Purkinje cell (primary cell): ENCODE results near the gene PELO. TPM values are rescaled to one million over a fixed set of nuclear protein-coding genes. Genes with fewer than 3 reads are reported as not detected.

Experiments
- polyA plus RNA-seq: library from polyadenylated mRNA; unstranded; fragments of >200 nt; fragmentation: Nextera tagmentation; gene quantifications from 2 replicates; pipeline ENCODE4 v1.2.1, GENCODE V29; 2014

Gene PELO, protein sequence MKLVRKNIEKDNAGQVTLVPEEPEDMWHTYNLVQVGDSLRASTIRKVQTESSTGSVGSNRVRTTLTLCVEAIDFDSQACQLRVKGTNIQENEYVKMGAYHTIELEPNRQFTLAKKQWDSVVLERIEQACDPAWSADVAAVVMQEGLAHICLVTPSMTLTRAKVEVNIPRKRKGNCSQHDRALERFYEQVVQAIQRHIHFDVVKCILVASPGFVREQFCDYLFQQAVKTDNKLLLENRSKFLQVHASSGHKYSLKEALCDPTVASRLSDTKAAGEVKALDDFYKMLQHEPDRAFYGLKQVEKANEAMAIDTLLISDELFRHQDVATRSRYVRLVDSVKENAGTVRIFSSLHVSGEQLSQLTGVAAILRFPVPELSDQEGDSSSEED
- polyA plus RNA-seq = 13.2 and 18.8 TPM in 2 replicates

DNA sequence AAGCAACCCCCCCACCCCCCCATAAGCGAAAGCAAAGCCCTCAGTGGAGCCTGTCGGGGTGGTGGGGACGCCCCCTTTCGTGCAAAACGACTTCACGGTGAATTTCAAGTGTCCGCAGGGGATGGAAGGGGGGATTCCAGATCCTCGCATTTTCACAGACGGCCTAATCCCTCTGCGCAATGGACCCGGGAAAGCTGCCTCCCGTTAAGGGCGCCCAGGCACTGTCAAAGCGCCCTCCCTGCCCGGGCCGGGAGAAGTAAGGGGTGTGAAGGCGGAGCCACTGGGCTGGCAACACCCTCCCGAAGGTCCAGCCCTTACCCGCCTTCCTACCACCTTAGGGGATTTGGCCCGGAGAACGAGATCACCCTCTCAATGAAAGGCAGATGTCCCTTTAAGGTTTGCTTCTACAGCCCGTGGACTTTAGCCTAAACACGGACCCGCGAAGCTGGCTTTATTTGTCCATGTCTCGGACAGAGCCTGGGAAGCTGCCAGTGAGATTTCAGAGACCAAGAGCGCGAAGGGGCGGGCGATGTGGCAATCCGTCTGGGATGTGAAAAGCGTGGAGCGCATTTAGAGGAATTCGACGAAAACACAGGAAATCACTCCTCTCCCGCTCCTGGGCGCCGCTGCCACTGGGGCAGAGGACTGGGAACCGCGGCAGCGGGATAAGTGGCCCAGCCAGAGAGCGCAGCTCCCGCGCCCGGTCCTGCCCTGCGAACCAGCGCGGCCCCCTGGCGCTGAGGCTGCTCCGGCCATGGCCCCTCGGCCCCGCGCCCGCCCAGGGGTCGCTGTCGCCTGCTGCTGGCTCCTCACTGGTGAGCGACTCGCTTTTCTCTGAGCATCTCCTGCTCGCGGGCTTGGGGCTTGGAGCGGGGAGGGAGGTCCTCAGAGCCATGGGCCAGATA, at the start of gene PELO, which contains the start of gene ITGA1:
Gene PELO (plus strand): TSS at position 317 of the 905 bp plus-strand sequence. CDS start 12,479 bp downstream, outside the sequence.
Gene ITGA1 (plus strand): TSS at position 317 of the 905 bp plus-strand sequence. CDS start 438 bp downstream, at position 755.

Other genes with a start within 250 kb of the PELO start
- 2.2 and 8.4 TPM in 2 replicates for gene ITGA1, start within 50 bp of the PELO start, polyA plus RNA-seq
- gene ITGA2, start 201.4 kb downstream of the PELO start, polyA plus RNA-seq = 0.05 and 0.11 TPM in 2 replicates